Keratinocyte (primary cell): ENCODE results near the gene STX8. TPM values are rescaled to one million over a fixed set of nuclear protein-coding genes. Genes with fewer than 3 reads are reported as not detected.
A peak's percentile ranks its signal among the peaks of the same experiment; 100 is the strongest.

Experiments
- DNase-seq: peaks from one replicate; pipeline ENCODE4 v3.0.0-alpha.2; 2011; ENCODE audit warnings: low read depth, missing footprints, low spot score
- FAIRE-seq: peaks from 2 replicates; lab custom pipeline; 2011; peaks lifted over from hg19 to GRCh38; lab: Jason Lieb, UNC
- H2AFZ ChIP-seq: 2 replicates; pipeline ENCODE4 v1.6.0; 2012; ENCODE audit warnings: low read length, control low read depth, inconsistent platforms; ENCODE audit not compliant: control insufficient read depth
- H3K27ac ChIP-seq: 2 replicates; pipeline ENCODE4 v1.5.1; 2011; ENCODE audit warnings: low read length; ENCODE audit not compliant: control insufficient read depth, insufficient read depth
- H3K27me3 ChIP-seq: 3 replicates; pipeline ENCODE4 v1.6.0; 2011; ENCODE audit warnings: low read length; ENCODE audit not compliant: control insufficient read depth, insufficient read depth; ENCODE audit errors: extremely low read depth
- H3K36me3 ChIP-seq, 2 experiments: 2 replicates in 1 of 2; 3 replicates in 1 of 2; pipeline ENCODE4 v1.5.1; 2011; ENCODE audit warnings: low read length in 2 of 2, mild to moderate bottlenecking in 1 of 2; ENCODE audit not compliant: control insufficient read depth in 2 of 2, insufficient read depth in 2 of 2; ENCODE audit errors: extremely low read depth in 1 of 2
- H3K4me1 ChIP-seq: 3 replicates; pipeline ENCODE4 v1.5.1; 2011; ENCODE audit warnings: low read length; ENCODE audit not compliant: control insufficient read depth, insufficient read depth; ENCODE audit errors: extremely low read depth
- H3K4me2 ChIP-seq: 3 replicates; pipeline ENCODE4 v1.6.0; 2011; ENCODE audit warnings: low read depth, low read length; ENCODE audit not compliant: control insufficient read depth, insufficient read depth; ENCODE audit errors: extremely low read depth
- H3K4me3 ChIP-seq, 3 experiments: fragments of 200-600 bp in 1 of 3; sonication (generic) in 1 of 3; 2 replicates in 2 of 3; 3 replicates in 1 of 3; pipeline ENCODE4 v1.5.1; 2011 to 2016; ENCODE audit warnings: low read length in 3 of 3, mild to moderate bottlenecking in 3 of 3, control low read depth in 2 of 3, inconsistent platforms in 1 of 3, low read depth in 1 of 3, mixed read lengths in 1 of 3, mixed run types in 1 of 3, moderate library complexity in 1 of 3; ENCODE audit not compliant: control insufficient read depth in 2 of 3, insufficient read depth in 2 of 3; ENCODE audit errors: extremely low read depth in 1 of 3
- H3K79me2 ChIP-seq: 2 replicates; pipeline ENCODE4 v1.6.0; 2012; ENCODE audit warnings: low read length; ENCODE audit not compliant: control insufficient read depth, insufficient read depth
- H3K9ac ChIP-seq: 3 replicates; pipeline ENCODE4 v1.6.0; 2011; ENCODE audit warnings: low read length; ENCODE audit not compliant: control insufficient read depth, insufficient read depth; ENCODE audit errors: extremely low read depth
- H3K9me1 ChIP-seq: 3 replicates; pipeline ENCODE4 v1.6.0; 2011; ENCODE audit warnings: low read length; ENCODE audit not compliant: control insufficient read depth, insufficient read depth; ENCODE audit errors: extremely low read depth
- H3K9me3 ChIP-seq: 2 replicates; pipeline ENCODE4 v1.5.1; 2012; ENCODE audit warnings: low read depth, low read length; ENCODE audit not compliant: control insufficient read depth
- H4K20me1 ChIP-seq: 3 replicates; pipeline ENCODE4 v1.6.0; 2011; ENCODE audit warnings: low read length; ENCODE audit not compliant: control insufficient read depth, insufficient read depth; ENCODE audit errors: extremely low read depth
- EZH2 ChIP-seq: IDR thresholded peaks from one replicate; pipeline ENCODE4 v1.6.1; 2012; ENCODE audit warnings: inconsistent platforms, mild to moderate bottlenecking, low read length, moderate library complexity
- dilution Hi-C: fragments of 300-500 bp; cut with MboI; formaldehyde crosslinking; loops from one replicate; pipeline ENCODE4 v1.7.0; 2020; ENCODE audit warnings: low sequenced_read_pairs; ENCODE audit not compliant: extremely low pct_ligation_motif_present
- polyA plus RNA-seq, 5 experiments: library from polyadenylated mRNA; depleted of rRNA in 3 of 5; stranded (reverse) in 3 of 5; stranded (forward) in 1 of 5; unstranded in 1 of 5; fragments of >200 nt; gene quantifications; 1 replicate in 1 of 5; 2 replicates in 3 of 5; 3 replicates in 1 of 5; pipeline versions ENCODE4 v1.2.1 to v1.2.3, GENCODE V29; 2011 to 2012; ENCODE audit warnings: missing spikeins in 2 of 5, low read depth in 1 of 5, low replicate concordance in 1 of 5
- TF ChIP-seq, protein P1 (sequence below), 3 experiments: IDR thresholded peaks in 1 of 3; conservative IDR thresholded peaks in 1 of 3; optimal IDR thresholded peaks in 1 of 3; 2 replicates in 2 of 3; 3 replicates in 1 of 3; pipeline versions ENCODE3 to v1.5.1; 2011; ENCODE audit warnings: low read length in 3 of 3, mild to moderate bottlenecking in 3 of 3, moderate library complexity in 2 of 3, control low read depth in 1 of 3, inconsistent platforms in 1 of 3; ENCODE audit not compliant: insufficient read depth in 2 of 3; ENCODE audit errors: extremely low read depth in 1 of 3

STX8 gene
- polyA plus RNA-seq, 1 donor (not counting 4 experiments of a cell fraction or from before 2014, with no cell fraction given) = 90.3 TPM

DNA sequence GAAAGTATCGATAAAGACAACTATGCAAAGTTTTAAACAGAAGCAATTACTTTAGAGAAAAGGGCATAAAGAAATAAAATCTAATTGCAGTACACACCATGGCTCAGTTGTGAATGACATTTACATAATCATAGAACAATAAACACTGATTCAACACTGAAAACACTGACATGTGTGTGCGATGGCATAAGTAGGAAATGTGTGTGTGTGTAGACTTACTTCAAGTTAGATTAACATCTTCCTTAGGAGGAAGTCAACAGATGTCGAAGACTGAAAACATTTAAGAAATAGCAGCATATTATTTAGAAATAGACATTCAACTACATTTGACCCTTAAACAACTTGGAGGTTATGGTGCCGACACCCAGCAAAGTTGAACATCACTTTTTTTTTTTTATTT lies 172.4 kb downstream of the STX8 start:
- H3K79me2 ChIP-seq = no peaks in the 10 kb centered on the region
- H3K9me3 ChIP-seq = no peaks in the 10 kb centered on the region
- no peak overlapping the region for H3K4me2 ChIP-seq
- H3K9ac ChIP-seq = no peak overlapping the region
- no peak overlapping the region for H3K27ac ChIP-seq
- H3K9me1 ChIP-seq = no peaks in the 10 kb centered on the region
- FAIRE-seq (no peak), DNase-seq (no peak)
- peaks cover 5% of the 10 kb centered on the region for H3K4me1 ChIP-seq
- no peaks in the 10 kb centered on the region for H3K36me3 ChIP-seq
- no peaks in the 10 kb centered on the region for H3K27me3 ChIP-seq
- dilution Hi-C loops = no loop called here
- TF ChIP-seq, protein P1, sequence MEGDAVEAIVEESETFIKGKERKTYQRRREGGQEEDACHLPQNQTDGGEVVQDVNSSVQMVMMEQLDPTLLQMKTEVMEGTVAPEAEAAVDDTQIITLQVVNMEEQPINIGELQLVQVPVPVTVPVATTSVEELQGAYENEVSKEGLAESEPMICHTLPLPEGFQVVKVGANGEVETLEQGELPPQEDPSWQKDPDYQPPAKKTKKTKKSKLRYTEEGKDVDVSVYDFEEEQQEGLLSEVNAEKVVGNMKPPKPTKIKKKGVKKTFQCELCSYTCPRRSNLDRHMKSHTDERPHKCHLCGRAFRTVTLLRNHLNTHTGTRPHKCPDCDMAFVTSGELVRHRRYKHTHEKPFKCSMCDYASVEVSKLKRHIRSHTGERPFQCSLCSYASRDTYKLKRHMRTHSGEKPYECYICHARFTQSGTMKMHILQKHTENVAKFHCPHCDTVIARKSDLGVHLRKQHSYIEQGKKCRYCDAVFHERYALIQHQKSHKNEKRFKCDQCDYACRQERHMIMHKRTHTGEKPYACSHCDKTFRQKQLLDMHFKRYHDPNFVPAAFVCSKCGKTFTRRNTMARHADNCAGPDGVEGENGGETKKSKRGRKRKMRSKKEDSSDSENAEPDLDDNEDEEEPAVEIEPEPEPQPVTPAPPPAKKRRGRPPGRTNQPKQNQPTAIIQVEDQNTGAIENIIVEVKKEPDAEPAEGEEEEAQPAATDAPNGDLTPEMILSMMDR (optimal IDR thresholded peaks at IDR 0.05 in 1 of 3, IDR thresholded peaks at IDR 0.05 in 1 of 3, conservative IDR thresholded peaks at IDR 0.05 in 1 of 3; ENCODE audit: extremely low read depth in 1 of 3, insufficient read depth in 2 of 3, low read length in 3 of 3) = no peak
- no peak for TF ChIP-seq EZH2
- no peak overlapping the region for H3K4me3 ChIP-seq
- no peaks in the 10 kb centered on the region for H4K20me1 ChIP-seq
- no peak overlapping the region for H2AFZ ChIP-seq

DNA sequence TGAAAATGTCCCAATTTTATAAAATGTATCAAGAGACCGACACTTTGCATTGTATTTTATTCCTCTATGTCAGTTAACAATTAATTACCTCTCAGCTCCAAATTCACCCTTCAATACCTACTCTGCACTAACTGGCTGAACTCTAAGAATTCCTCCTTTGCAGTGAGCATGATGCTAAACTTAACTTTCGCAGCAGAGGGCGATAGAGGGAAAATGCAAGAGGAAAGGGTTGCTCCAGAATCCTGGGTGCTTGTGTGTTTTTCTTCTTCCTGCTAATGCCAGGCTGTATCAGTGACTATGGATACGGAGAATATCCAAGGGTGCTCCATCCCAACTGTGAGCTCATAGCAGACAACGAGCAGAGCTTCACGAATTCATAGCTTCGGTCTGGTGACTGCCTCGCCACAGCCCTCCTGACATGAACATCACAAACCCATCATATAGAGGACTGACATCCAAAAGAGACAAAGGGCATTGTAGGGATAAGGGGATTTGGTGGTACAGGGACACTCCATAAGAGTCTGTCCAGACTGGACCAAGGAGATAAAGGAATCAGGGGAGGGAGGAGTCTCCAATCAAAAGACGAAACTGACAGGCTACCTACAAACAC lies 172.9 kb downstream of the STX8 start:
- no peak for DNase-seq

More for the DNA sequence above, 172.9 kb downstream of the STX8 start:
- FAIRE-seq = peak; percentile 13
- H3K9ac ChIP-seq = no peak overlapping the region
- no peak for TF ChIP-seq EZH2
- TF ChIP-seq, protein P1 (optimal IDR thresholded peaks at IDR 0.05 in 1 of 3, IDR thresholded peaks at IDR 0.05 in 1 of 3, conservative IDR thresholded peaks at IDR 0.05 in 1 of 3; ENCODE audit: extremely low read depth in 1 of 3, insufficient read depth in 2 of 3, low read length in 3 of 3) = peak; percentile 56 to 63 (median 63)
- H3K9me3 ChIP-seq = no peaks in the 10 kb centered on the region
- H3K4me1 ChIP-seq = peaks cover 5% of the 10 kb centered on the region
- H3K9me1 ChIP-seq = no peaks in the 10 kb centered on the region
- no peak overlapping the region for H3K4me2 ChIP-seq
- H3K27me3 ChIP-seq = no peaks in the 10 kb centered on the region
- H3K27ac ChIP-seq = no peak overlapping the region
- H2AFZ ChIP-seq = no peak overlapping the region
- H4K20me1 ChIP-seq = no peaks in the 10 kb centered on the region
- no peaks in the 10 kb centered on the region for H3K36me3 ChIP-seq
- no peaks in the 10 kb centered on the region for H3K79me2 ChIP-seq
- H3K4me3 ChIP-seq = no peak overlapping the region
- dilution Hi-C loops = no loop called here
